ENCODE data around the gene PTPRJ.
"Not testable (repeated sequence)": the region's sequence is repeated elsewhere in the genome, so short reads cannot be mapped to it uniquely, and the experiment has no call there.

Gene PTPRJ

DNA sequence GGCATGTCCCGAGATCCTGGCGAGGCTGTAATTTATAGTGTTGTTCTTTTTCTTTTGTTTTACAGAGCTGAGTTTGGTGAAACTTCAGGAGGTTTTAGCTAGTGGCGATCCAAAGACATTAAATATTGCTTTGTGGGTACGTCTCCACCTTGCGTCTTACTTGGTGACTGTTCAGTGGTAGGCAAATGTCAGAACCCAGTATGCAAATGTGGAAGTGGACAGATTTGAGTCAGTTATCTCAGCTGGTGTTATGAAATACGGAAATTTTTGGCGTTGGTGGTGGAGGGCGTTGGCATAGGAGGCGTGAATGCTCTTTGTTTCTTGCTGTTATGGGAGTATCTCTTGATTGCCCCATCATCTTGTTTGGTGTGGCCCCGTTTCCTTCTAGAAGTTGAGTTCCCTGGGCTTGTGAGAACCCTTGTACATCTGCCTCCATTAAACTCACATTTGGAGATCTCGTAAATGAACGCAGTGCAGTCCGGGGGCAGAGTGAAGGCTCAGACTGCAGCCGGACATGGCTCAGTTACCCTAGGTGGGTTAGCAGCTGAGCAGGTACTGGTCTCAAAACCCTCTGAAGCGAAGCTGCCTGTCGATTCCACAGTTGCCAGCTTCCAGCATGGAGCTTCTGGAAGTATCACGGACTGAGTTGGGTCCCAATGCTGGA is 39.9 kb downstream of the PTPRJ start:
- DNase-seq: no peak

DNA sequence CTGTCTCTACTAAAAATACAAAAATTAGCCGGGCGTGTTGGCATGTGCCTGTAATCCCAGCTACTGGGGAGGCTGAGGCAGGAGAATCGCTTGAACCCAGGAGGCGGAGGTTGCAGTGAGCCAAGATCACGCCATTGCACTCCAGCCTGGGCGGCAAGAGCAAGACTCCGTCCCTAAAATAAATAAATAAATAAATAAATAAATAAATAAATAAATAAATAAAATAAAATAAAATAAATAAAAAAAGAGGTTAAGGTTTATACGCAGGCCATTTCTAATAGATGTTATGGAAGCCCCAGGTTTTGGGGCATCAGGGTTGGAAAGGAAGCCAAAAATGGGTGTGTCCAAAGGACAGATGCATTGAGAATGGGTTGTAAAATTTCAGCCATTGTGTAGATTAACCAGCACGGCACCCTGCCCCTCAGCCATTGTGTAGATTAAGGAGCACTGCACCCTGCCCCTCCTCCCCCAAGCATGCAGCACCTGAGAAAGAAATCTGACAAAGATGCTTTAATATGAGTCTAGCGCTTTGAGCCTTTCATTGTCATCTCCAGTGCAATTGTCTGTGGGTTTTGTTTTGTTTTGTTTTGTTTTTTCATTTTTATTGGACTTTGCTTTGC is 41.0 kb downstream of the PTPRJ start:
- not testable (repeated sequence) for DNase-seq

DNA sequence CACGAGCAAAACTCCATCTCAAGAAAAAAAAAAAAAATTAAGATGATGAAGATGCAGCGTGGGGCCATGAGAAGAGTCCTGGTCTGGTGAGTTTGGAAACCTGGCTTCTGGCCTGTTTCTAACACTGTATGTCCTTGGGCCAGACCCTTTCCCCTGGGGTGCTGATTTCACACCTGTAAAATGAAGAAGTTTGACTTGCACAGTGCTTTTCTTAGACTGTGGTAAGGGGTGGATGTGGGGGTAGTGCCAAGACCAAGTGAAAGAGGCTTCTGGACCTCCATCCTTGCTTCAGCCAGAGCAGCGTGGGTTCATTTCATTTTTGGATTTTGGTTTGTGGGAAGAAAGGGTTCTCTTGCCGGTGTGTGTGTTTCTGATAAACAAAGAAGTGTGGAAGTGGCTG is 42.1 kb downstream of the PTPRJ start:
- no peak for DNase-seq

DNA sequence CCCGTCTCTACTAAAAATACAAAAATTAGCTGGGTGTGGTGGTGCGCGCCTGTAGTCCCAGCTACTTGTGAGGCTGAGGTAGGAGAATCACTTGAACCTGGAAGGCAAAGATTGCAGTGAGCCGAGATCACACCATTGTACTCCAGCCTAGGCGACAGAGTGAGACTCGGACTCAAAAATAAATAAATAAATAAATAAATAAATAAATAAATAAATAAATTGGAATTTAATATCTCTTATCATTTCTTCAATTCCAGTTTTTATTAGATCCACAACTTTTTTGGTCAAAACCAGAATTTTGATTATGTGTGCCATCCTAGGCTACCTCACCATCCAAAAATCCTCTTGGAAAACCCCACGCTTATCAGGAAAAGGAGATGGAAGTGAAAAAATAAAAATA is 43.2 kb downstream of the PTPRJ start:
- not testable (repeated sequence) for DNase-seq

DNA sequence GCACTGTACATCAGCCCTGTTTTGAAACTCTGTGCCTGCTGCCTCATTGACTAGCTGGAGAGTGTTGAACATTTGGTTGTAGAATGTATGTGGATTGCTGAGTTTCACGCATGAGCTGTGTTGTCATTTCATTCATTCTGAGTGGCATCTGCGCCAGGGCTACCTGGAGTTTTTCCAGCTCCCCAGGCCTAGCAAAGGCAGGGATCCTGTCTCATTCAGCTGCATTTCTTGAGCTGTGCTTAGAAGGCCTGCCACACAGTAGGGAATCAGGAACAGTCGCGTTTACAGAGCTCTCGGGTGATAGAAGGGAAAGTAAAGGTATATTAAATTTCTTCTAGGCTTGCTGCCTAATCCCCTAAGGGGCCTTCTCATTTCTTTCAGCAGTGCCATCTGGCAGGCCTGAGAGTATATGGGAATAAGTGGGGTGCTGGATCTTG is 44.3 kb downstream of the PTPRJ start:
- no peak for DNase-seq

DNA sequence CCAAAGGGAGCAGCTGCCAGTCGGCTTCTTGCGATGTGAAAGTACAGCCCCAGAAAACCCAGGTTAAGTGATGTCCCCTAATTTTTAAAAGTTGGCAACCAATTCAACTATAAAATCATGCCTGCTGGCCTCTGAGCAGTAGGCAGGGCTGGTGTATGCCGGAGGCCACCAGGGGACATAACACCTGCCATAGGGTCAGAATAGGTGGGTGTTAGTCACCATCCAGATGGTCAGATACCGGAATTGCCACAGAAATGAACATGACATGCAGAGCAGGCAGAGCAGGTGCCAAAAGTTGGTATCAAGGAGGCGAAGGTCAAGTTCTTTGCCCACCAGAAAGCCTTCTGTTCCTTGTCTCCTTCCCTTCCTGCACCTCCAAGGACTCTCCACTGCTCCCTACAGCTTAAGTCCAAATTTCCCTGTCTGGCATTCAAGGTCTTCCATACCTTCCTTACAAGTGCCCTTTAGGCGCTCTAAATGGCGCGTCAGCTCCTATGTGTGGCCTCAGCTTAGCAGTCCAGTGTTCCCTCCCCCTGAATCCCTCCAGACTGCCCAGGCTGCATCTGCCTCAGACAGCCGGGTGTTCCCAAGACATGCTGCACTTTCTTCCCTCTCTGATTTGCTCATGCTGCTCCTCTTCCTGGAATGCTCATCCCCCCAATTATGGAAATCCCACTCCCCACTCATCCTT is 45.1 kb downstream of the PTPRJ start:
- DNase-seq: no peak

DNA sequence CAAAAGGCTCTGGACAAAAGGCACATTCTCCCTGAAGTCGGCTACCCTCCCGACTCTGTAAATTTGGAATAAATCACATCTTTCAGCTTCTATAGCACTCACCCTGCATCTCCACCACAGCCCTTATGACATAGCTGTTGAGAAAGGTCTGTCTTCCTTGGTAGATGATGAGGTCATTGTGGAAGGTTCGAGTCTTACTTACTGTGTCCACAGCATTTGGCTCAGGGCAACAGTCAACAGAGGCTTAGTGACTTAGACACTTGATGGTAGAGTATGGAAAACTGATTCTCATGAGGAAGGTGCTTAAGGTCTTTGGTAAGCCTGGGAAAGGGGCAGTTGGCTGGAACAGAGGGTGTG is 45.6 kb downstream of the PTPRJ start:
- DNase-seq: no peak

DNA sequence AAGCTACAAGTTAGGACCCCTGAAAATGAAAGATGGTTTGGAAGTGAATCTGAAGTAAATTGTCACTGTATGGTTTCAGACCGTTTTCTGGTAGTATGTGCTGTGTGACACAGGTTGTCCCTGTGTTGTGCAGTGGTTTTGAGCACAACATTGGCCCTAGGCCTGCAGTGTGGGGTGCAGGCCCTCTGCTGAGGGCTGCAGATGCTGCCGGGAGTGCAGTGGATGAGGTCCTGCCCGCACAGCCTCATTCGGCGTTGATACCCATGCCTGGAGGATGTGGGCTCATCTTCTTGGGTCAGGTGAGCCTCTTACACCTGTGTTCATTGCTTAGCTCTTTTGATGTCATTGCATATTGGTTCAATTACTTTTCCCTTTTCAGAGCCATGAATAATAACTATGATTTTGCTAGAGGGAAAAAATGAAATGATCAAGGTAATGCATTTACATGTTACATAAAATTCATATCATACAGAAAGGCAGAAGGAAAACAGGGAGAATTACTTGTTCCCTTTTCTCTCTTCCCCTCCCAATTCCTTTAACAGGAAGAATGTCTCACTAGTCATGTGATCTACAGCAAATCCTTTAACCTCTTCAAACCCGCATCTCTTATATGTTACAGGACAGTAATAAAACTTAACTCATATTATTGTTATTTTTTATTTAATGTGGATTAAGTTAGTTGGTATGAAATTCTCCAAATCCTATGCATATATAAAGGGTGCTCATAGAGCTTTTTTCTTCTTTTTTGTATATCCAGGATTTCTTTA is 48.7 kb downstream of the PTPRJ start:
- DNase-seq: no peak

DNA sequence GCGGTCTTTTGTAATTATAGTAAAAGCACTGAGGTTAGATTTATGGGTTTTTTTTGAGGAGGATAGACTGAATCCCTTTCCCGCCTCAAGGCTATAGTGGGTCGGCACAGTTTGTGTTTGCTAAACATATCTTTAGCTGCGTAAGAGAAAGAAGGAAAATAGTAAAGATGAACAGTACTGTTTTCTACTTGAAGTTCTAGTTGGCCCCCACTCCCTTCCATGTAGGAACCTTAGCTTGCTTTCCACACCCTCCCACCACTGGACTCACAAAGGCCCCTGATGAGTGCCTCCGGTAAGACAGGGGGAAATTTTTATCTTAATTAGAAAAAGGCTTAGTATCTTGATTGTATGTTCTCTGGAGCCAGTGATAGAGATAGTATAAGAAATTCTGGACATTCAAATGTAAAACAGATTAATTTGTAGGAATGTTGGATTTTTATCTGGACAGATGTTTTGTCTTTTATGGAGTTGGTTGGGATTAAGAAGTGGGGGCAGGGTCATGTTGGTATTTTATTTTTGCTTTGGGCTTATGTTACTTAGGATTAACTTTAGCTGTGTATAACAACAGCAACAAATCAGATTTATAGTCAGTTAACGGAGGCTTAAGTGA is 49.4 kb downstream of the PTPRJ start:
- DNase-seq: no peak

DNA sequence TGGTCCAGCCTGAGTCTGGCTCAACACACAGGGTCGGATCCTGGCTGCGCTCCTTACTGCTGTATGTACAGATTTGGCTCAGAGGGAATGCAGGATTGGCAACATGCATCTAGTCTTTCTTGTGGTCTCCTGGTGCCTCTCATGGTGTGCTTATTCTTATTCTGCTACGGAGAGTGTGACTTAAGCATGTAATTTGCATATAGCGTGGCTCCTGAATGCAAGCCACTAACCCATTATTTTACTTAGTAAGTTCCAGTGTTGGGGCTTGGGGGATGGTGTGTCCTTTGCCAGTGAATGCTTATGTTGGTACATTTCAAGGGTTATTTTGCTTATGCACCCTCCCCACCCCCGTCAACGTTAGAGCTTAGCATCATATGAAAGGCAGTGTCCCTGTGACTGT is 51.2 kb downstream of the PTPRJ start:
- no peak for DNase-seq

DNA sequence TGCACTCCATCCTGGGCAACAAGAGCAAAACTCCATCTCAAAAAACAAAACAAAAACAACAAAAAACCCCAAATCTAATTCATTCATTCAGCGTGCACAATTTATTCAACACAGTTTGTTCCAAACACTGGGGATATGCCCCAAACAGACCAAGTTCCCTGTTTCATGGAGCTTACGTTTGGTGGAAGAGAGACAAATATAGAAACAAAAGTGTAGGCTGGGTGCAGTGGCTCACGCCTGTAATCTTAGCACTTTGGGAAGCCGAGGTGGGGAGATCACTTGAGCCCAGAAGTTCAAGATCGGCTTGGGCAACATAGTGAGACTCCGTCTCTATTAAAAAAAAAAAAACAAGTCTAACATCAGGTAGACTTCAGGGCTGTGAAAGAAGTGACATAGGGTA is 52.4 kb downstream of the PTPRJ start:
- no peak for DNase-seq

DNA sequence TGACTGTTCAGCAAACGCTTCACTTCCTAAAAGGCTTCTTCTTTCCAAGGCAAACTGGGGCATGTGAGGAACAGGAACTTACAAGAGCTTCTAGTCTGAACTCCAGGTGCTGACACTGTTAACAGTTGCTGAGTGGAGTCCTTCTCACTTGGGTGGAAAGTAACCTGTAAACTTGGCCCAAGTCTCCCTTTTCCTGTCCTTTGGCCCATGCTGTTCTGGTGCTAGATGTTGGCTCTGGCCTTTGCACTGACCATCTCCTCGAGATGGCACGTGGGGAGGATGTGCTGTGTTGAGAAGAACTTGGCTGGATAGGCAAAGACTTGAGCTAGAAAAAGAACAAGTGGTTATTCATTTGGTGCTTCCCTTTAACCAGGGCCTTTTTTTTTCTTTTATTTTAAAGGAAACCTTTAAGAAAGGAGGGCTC is 53.6 kb downstream of the PTPRJ start:
- no peak for DNase-seq

DNA sequence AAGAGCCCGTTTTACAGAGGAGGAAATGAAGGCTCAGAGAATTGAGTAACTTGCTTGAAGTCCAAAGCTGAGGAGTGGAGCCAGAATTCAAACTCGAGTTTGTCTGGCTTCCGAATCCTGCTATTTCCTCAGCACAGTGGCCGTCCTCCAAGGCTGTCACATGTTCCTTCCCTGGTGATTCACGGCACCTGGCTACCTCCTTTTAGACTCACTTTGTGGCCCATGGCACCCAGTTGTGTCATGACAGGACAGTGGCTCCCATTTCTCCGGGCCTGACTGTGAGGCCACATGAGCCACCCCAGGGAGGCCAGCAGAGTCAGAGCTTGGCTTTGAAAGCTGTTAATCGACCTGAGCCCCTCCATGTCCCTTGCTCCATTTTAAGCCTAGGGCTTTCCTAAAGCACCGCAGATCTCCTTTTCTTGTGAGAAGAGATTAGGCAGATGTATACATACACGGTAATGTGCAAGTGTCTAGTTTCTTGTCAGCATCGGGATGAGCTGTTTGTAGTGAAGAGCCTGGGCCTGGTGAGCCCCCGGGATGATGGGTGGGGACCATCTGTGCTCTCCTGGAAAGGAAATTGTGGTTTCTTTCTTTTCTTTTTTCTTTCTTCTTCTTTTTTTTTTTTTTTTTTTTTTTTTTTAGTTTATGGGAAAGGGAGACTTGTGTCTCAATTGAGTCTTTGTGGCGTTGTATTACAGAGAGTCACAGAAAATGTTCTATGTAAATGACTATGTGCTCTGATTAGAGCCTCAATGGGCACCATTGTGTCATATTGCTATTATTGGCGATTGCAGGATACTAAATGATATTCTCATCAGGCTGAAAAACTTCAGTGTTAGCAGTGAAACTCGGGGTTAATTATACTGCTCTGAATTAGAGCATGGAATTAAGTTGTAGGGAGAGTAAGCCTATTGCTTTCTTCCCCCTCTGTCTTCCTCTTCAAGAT is 54.8 kb downstream of the PTPRJ start:
- DNase-seq: no peak

DNA sequence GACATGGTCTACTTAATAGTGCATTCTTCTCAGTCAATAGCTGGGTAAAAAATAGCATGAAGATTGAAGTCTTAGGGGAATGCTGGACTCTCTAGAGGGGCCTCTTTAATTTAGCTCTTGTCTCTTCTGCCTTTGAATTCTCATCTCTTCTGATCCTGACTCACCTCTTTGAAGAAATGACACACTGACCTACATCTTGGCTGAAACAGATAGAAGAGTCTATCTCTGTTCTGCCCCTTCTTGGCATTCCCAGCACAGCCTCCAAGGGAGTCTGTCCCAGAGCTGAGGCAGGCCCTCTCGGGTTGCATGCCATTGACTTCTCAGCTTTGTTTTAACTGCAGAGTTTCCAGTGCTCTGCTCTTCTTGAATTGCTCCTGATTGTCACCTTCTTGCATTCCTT is 55.7 kb downstream of the PTPRJ start:
- DNase-seq: no peak

DNA sequence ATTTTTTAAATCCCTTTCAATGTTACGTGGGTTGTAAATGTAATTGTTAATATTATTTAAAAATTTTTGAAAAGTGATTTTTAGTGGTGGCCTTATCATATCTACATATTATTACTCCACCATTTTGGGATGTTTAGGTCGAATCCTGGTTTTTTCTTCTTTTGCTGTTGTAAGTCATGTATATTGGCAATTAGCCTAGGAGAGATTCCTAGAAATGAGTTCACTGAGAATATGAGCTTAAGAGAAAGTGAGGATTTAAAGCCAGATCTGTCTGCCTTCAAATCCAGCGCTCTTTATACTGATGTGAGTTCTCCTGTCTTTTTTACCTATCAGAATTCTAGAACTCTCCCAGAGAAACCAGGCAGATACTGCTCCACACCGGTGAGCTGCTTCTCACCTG is 56.1 kb downstream of the PTPRJ start:
- DNase-seq: no peak

DNA sequence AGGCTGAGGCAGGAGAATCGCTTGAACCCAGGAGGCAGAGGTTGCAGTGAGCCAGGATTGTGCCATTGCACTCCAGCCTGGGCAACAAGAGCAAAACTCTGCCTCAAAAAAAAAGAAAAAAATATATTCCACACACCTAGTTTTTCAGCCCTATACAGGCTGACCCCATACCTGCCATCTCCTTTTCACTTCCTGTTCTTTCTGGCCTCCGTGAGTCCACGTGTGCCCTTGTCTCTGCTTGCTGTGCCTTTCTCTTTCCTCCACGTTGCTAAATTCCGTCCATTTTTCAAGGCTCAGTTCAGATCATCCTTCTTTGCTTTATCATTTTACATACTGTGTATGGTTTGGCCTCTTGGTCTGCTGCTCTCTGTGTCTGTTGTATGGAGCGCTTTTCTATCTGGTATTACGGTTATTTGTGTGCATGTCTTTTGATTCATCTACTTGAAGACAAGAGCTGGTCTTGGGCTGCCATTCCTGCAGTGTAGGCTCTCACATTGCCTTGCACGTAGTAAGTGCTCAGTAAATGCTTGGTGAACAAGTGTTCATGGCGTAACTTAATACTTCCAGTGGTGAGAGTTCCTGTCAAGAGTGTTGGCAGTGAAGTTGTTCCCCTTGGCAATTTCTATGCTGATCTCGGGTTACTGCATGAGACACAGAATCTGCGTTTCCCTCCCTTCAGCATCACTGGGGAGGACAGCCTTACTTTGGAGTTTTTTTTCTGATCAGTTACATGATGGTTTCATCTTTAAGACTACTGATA is 57.5 kb downstream of the PTPRJ start:
- DNase-seq: peak; percentile 16

DNA sequence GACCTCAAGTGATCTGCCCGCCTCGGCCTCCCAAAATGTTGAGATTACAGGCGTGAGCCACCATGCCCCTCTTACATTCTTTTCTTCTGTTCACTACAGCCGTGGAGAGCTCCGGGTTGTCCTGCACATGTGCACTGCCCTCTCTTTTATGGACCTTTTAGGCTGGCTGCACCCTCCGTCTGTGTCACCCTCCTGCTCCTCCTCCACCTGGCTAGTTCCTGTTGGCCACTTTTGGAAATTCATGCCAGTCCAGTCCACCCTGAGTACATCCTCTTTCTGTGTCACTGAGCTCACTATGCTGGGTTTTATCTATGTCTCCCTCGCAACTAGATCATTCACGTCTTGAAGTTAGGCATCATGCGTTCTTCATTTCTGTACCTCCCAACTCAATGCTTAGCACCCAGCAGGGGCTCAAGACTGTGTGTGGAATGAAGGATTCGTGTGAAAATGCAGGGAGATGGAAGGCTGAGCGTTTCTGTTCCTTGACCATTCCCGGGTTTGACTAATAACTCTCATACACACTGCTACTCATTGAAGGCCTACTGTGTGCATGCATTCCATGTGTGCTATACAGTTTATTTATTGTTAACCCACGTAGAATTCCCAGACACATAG is 60.6 kb downstream of the PTPRJ start:
- no peak for DNase-seq

DNA sequence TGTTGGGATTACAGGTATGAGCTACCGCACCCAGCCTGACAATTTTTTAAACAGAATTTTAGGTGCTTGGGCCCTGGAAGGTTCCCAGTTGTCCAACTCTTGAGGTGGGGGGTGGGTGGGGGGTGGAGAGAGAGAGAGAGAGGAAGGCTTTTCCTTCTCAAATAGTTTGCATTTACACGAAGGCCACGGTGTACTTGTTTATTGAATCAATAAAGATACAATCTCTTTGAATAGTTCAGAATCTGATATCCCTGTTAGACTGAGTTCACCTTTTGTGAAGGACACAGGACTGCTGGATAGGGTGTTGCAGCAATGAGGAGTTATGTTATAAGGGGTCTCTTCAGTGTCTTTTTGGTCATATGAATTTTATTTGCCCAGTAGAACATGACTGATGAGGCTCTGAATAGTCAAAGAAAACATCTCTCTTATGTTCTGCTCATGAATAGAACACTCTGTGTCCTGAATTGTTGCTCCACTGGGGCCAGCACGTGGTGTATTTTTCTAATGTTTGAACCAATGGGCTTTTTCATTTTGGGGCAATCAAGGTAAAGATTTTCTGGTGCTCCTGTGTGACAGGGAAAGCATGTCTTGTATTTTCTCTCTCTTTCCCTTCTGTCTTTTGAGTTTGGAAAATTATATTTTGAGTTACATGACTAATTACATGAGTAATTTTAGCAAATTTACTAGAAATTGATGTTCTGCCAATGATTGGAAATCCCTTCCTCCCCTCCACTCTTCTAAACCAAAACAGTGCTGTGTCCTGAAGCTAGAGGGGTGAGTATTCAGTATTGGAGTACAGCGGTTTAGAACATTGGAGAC is 61.7 kb downstream of the PTPRJ start:
- DNase-seq: no peak

DNA sequence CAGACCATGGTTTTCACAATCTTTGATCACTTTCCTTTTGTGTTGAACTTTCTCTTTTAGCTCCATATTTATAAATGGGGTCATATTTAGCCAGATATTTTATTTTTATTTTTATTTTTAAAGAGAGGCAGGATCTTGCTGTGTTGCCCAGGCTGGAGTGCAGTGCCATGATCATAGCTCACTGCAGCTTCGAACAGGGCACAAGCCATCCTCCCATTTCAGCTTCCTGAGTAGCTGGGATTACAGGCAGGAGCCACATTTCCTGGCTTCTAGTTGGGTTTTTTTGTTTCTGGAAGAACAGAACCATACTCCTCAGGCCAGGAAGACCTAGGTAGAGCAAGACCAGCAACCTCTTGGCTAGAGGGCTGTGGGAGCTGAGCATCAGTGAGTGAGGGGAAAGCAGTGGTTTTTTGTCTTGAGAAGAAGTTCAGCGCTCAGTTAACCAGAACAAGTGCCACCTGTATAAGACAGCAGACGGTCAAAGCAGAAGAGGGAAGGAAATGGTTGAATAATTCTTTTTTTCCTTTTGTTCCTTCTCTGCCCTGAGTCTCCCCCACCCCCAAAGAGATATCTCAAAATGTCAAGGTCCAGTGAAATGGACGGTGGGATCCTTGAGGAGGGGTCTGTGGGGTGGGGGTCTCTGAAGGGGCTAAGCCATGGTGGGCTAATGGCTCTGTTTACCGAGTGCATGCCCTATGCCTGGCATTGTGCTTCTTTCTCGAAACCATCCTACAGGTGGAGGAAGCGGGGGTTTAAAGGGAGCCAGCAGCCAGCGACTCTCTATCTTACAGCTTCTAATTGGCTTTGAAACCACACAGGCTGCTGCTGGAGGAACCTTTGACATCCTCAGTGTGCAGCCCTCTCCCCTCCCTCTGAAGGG is 63.0 kb downstream of the PTPRJ start:
- DNase-seq: no peak

Data from NCI-H2029 (cell line).